Measurements from ENCODE around the gene TGFB1I1.
"Not testable (repeated sequence)": the region's sequence is repeated elsewhere in the genome, so short reads cannot be mapped to it uniquely, and the experiment has no call there.

Gene TGFB1I1

DNA sequence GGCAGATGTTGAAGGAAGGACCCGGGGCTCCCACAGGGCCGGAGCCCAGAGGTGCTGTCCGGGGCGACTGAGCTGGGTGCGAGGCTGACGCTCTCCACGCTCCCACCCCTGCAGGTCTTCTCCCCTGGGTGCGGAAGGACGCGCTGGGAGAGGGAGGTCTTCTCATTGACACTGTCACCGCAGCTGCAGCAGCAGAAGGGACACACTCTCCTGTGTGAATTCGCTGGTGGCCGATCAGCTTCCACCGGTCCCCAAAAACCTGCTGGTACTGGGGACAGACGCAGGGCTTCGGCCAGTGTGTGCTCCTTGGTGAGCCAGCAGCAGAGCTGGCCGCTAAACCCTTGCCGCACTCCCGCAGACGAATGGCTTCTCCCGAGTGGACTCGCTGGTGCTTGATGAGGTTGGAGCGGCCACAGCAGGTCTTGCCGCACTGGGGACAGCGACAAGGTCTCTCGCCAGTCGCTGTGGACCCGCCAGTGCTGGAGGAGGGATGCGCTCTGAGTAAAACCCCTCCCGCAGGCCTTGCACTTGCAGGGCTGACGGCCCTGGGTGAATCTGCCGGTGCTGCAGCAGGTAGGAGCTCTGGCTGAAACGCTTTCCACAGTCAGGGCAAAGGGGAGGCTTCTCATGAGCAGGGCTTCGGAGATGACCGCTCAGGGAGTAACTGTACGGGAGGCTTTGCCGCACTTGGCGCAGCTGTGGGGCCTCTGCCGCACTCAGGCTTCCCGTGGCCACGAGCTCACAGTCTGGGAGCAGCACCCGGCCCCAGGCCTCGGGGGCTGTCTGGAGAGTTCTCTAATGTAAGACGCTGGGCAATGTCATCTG lies 35.5 kb upstream of the TGFB1I1 start:
- DNase-seq (ENCODE audit: low read depth), result no peak
- H3K4me3 ChIP-seq (ENCODE audit: low read depth, low read length), result no peak overlapping the region
- TF ChIP-seq, protein P1, sequence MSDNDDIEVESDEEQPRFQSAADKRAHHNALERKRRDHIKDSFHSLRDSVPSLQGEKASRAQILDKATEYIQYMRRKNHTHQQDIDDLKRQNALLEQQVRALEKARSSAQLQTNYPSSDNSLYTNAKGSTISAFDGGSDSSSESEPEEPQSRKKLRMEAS (IDR thresholded peaks at IDR 0.05; ENCODE audit: low read depth, low read length), result no peak
- no peak for TF ChIP-seq MYC (IDR thresholded peaks at IDR 0.05; ENCODE audit: low read depth, low read length)
- no peak for TF ChIP-seq CTCF (IDR thresholded peaks at IDR 0.05; ENCODE audit: low read depth, low read length)
- no peak for TF ChIP-seq POLR2A (IDR thresholded peaks at IDR 0.05; ENCODE audit: extremely low read depth, insufficient read length)

GRCh38 chr16:31438414-31438813 lies 33.5 kb upstream of the TGFB1I1 start:
- H3K4me3 ChIP-seq (ENCODE audit: low read depth, low read length), result no peak overlapping the region
- TF ChIP-seq MYC (IDR thresholded peaks at IDR 0.05; ENCODE audit: low read depth, low read length), result no peak
- no peak for TF ChIP-seq CTCF (IDR thresholded peaks at IDR 0.05; ENCODE audit: low read depth, low read length)
- no peak for TF ChIP-seq POLR2A (IDR thresholded peaks at IDR 0.05; ENCODE audit: extremely low read depth, insufficient read length)
- TF ChIP-seq, protein P1 (IDR thresholded peaks at IDR 0.05; ENCODE audit: low read depth, low read length), result no peak

DNA sequence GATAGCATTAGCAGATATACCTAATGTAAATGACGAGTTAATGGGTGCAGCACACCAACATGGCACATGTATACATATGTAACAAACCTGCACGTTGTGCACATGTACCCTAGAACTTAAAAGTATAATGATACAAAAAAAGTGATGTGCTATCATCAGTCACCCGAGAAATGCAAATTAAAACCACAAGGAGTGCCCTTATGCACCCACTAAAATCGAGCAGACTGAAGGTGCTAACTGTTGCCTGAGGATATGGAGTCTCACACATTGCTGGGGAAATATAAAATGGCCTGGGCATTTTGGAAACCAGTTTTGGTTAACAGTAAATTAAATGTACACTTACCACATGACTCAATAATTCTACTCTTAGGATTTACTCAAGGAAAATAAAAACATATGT lies 32.9 kb upstream of the TGFB1I1 start:
- not testable (repeated sequence) for DNase-seq (ENCODE audit: low read depth); H3K4me3 ChIP-seq (ENCODE audit: low read depth, low read length)

More at GRCh38 chr16:31438414-31438813, 33.5 kb upstream of the TGFB1I1 start:
- DNase-seq (ENCODE audit: low read depth), result no peak

- no peak for DNase-seq (ENCODE audit: low read depth)
- TF ChIP-seq, protein P1 (IDR thresholded peaks at IDR 0.05; ENCODE audit: low read depth, low read length), result no peak
- TF ChIP-seq CTCF (IDR thresholded peaks at IDR 0.05; ENCODE audit: low read depth, low read length) (no peak), MYC (IDR thresholded peaks at IDR 0.05; ENCODE audit: low read depth, low read length) (no peak), POLR2A (IDR thresholded peaks at IDR 0.05; ENCODE audit: extremely low read depth, insufficient read length) (no peak)
- no peak overlapping the region for H3K4me3 ChIP-seq (ENCODE audit: low read depth, low read length)
These were observed 32.4 kb upstream of the TGFB1I1 start for GRCh38 chr16:31439519-31439918.

DNA sequence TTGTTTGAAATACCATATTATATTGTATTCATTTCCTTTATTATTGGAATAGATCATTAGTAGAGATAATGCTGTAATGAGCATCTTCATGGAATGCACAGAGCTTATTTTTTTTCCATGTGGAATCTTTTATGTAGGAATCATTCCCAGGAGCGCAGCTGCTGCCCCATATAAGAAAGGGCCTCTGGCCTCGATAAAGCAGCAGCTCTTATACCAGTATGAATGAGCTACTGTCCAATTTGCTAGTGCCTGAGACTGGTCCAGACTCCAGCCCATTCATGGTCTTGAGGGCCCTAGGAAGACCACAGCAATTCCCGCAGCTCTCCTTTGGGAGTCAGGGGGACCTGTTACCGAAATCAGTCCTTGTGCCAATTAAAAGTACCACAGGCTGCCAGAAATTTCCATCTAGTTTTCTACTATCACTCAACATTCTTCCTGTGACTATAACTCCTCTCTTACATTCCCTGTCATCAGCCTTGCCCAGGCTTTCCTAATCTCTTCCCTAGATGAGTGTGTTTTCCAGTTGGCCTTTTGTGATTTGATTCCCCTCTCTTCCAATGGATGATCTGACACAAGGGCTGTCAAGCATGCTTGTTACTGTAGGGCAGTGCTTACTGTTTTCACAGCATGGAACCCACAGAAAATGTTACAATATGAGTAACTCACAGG lies 31.3 kb upstream of the TGFB1I1 start:
- no peak for TF ChIP-seq MYC (IDR thresholded peaks at IDR 0.05; ENCODE audit: low read depth, low read length)
- H3K4me3 ChIP-seq (ENCODE audit: low read depth, low read length), result no peak overlapping the region
- no peak for DNase-seq (ENCODE audit: low read depth)

DNA sequence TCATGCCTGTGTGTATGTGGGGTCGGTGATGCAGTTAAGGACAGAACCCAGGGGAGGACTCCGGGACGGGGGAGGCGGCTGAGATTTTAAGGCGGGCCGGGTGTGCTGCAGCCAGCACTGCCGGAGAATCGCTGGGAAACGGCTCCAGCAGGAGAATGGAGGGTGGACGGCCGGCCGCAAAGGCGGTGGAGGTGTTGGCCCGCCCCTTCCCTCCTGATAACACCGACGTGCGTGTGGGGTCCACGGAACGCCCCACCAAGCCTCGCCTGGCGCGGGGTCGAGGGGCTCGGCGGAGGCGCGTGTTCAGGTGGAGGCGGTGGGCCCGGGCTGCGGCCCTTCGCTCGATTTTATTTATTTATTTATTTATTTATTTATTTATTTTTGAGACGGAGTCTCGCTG lies 30.0 kb upstream of the TGFB1I1 start:
- H3K4me3 ChIP-seq (ENCODE audit: low read depth, low read length), result no peak overlapping the region
- TF ChIP-seq MYC (IDR thresholded peaks at IDR 0.05; ENCODE audit: low read depth, low read length), result no peak
- TF ChIP-seq, protein P1 (IDR thresholded peaks at IDR 0.05; ENCODE audit: low read depth, low read length), result no peak
- TF ChIP-seq CTCF (IDR thresholded peaks at IDR 0.05; ENCODE audit: low read depth, low read length), result no peak
- TF ChIP-seq POLR2A (IDR thresholded peaks at IDR 0.05; ENCODE audit: extremely low read depth, insufficient read length), result no peak
- DNase-seq (ENCODE audit: low read depth), result no peak

- not testable (repeated sequence) for H3K4me3 ChIP-seq (ENCODE audit: low read depth, low read length); DNase-seq (ENCODE audit: low read depth)
These were observed 26.0 kb upstream of the TGFB1I1 start for GRCh38 chr16:31445931-31446330.
